Testis (tissue), 2 donors: ENCODE data around the gene KLHL40.

ENCODE experiments used
- POLR2A ChIP-seq: fragments of 450-650 bp; IDR thresholded peaks from one replicate; pipeline ENCODE4 v1.6.1; 2017; ENCODE audit warnings: antibody characterized with exemption, mild to moderate bottlenecking, moderate library complexity
- TF ChIP-seq, protein P1 (sequence below), 3 experiments: fragments of 450-650 bp in 2 of 3; fragments of 200-600 bp in 1 of 3; sonication (generic) in 1 of 3; IDR thresholded peaks; one replicate each; pipeline ENCODE4 v1.5.1; 2016 to 2019; ENCODE audit warnings: antibody characterized with exemption in 3 of 3, mild to moderate bottlenecking in 2 of 3, moderate library complexity in 1 of 3

DNA sequence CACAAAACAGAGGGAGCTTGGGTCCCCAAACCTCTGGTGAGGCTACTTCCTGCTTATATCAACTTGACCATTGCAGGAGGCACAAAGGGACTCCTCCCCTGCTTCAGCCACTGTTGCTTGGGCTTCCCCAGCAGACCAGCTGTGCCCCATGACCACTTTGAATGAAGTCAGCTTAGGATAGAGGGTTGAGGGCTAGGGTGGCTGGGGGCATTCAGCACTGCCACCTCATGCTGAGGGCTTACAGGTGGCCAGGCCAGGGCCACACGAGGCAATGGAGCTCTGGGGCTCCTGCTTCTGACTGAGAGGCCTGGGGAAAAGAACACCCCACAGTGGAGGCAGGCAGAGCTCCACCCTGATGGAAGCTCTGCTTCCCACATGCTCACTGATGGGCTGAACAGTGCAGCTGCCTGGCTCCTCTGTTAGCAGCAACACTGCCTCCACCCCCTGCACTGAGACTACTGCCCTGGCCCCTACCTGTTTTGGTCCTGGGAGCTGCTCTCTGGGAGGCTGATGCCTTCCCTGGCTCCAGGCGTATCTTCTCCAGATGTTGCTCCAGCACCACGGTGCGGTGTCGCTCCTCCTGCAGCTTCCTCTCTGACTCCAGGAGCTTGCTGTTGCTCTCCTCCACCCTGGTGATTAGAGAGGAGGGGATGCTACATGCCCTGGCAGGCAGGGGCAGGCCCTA, 27.5 kb downstream of the KLHL40 start:
- TF ChIP-seq, protein P1, sequence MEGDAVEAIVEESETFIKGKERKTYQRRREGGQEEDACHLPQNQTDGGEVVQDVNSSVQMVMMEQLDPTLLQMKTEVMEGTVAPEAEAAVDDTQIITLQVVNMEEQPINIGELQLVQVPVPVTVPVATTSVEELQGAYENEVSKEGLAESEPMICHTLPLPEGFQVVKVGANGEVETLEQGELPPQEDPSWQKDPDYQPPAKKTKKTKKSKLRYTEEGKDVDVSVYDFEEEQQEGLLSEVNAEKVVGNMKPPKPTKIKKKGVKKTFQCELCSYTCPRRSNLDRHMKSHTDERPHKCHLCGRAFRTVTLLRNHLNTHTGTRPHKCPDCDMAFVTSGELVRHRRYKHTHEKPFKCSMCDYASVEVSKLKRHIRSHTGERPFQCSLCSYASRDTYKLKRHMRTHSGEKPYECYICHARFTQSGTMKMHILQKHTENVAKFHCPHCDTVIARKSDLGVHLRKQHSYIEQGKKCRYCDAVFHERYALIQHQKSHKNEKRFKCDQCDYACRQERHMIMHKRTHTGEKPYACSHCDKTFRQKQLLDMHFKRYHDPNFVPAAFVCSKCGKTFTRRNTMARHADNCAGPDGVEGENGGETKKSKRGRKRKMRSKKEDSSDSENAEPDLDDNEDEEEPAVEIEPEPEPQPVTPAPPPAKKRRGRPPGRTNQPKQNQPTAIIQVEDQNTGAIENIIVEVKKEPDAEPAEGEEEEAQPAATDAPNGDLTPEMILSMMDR (IDR thresholded peaks at IDR 0.05): no peak
- no peak for TF ChIP-seq POLR2A
